Prostate gland (tissue), 2 donors: Measurements from ENCODE around the gene PCOLCE2.

Source experiments
- CTCF ChIP-seq, 4 experiments: fragments of 200-600 bp in 2 of 4; fragments of 450-650 bp in 2 of 4; sonication (generic) in 2 of 4; IDR thresholded peaks; 1 replicate in 3 of 4; 2 replicates in 1 of 4; pipeline ENCODE4 v1.5.1; 2016 to 2019; ENCODE audit warnings: antibody characterized with exemption in 4 of 4, mild to moderate bottlenecking in 2 of 4, moderate library complexity in 2 of 4
- POLR2A ChIP-seq: fragments of 450-650 bp; IDR thresholded peaks from one replicate; pipeline ENCODE4 v1.6.1; 2016; ENCODE audit warnings: antibody characterized with exemption, mild to moderate bottlenecking

GRCh38 chr3:142930463-142930862 lies 41.6 kb upstream of the PCOLCE2 start:
- no peak for TF ChIP-seq CTCF (IDR thresholded peaks at IDR 0.05)
- no peak for TF ChIP-seq POLR2A
